Stimulated activated CD8-positive, alpha-beta memory T cell treated with anti-CD3 and anti-CD28 coated beads, Interleukin-7, amount 100 ng/mL, for 24 hours (primary cell): ENCODE data around the gene CNDP2.
"Not testable (repeated sequence)": the region's sequence is repeated elsewhere in the genome, so short reads cannot be mapped to it uniquely, and the experiment has no call there.

ENCODE experiments used
- DNase-seq: peaks from one replicate; pipeline ENCODE4 v3.0.0-alpha.2; 2020; ENCODE audit warnings: low read depth

CNDP2 gene

DNA sequence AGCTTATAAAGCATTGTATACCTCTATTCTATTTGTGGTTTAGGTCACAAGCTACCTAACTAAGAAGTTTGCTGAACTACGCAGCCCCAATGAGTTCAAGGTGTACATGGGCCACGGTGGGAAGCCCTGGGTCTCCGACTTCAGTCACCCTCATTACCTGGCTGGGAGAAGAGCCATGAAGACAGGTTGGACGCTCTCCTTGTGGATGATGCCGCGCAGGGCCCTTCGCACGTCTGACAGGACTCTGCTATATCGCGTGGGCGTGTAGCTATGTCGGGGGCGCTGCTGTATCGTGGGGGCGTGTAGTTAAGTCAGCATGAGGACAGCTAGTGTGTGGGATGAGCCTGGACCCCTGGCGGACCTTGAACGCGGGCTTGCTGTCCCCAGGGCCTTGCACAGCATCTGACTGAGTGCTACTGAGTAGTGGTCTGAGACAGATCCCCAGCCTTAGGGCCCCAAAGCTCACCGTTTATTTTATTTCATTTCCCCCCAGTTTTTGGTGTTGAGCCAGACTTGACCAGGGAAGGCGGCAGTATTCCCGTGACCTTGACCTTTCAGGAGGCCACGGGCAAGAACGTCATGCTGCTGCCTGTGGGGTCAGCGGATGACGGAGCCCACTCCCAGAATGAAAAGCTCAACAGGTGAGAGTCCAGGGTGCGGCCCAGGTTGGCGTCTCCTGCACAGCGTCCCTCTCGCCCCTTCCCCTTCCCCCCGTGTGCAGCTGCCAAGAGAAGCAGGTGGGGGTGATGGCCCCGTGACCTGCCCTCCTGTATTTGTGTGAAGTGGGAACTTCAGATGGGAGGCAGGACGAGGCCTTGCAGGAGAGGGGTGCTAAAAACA lies 22.5 kb downstream of the CNDP2 start:
- no peak for DNase-seq

DNA sequence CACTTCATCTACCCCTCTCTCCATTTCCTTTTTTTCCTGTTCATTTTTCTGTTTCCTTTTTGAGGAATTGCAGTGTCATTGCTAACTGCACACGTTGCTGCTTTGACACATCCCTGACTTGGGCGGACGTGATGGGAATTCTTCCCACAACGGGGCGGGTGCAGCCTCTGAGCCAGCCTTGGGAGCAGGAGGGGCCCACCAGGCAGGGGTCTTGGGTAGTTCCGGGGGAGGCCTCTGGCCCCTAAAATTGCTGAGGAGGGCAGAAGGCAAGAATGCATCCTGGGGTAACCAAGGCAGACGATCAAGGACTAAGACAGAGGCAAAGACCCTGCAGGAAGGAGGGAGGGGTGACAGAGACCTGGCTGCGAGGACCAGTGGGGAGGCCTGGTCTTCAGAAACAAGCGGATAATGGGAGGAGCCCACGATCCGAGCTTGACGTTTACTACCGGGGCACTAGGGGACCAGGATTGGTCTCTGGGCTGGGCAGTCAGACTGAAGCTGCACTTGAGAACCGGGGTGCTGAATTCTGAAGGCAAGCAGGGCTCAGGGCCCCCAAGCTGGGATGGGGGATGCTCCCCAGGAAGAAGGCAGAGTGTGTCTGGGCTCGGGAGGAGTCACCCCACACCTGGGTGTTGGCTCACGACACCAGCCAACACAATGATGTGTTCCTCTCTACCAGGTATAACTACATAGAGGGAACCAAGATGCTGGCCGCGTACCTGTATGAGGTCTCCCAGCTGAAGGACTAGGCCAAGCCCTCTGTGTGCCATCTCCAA lies 23.3 kb downstream of the CNDP2 start:
- DNase-seq: no peak

DNA sequence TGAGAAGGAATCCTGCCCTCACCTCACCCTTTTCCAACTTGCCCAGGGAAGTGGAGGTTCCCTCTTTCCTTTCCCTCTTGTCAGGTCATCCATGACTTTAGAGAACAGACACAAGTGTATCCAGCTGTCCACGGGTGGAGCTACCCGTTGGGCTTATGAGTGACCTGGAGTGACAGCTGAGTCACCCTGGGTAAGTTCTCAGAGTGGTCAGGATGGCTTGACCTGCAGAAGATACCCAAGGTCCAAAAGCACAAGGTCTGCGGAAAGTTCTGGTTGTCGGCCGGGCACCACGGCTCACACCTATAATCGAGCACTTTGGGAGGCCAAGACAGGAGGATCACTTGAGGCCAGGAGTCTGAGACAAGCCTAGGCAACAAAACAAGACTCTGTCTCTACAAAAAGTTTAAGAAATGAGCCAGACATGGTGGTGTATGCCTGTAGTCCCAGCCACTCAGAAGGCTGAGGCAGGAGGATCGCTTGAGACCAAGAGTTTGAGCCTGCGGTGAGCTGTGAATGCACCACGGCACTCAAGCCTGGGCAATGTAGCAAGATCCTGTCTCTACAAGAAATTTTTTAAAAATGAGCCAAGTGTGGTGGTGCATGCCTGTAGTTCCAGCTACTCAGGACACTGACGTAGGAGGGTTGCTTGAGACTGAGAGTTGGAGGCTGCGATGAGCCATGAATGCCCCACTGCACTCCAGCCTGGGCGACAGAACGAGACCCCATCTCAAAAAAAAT lies 24.1 kb downstream of the CNDP2 start:
- DNase-seq: no peak

DNA sequence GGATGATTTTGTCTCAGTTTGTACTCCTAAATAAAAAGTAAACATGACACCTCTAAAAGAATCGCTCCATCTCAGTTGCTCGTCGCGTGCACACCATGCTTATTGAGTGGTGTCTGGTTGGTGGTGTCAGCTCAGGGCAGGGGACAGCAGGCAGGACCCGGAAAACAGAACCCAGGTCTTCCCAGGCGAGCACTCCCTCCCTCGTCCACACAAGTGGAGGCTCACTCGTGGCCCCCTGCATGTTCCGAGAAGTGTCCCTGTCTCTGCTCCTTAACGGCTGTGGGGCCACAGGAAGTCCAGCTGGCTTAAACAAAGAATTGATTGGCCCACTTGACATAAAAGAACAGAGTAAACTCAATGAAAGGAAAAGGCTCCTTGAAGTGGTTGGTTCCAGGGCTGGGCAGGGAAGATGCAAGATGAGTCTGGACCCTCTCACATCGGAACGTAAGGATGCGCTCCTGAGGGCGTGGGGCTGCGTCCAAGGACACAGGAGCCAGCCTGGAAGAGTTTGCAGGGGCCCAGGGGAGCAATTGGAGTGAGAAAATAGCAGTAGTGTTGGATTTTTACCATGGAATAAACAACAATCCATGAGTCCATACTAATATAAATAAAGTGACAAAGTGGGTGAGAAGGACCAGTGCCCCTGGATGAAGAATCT lies 25.0 kb downstream of the CNDP2 start:
- no peak for DNase-seq

DNA sequence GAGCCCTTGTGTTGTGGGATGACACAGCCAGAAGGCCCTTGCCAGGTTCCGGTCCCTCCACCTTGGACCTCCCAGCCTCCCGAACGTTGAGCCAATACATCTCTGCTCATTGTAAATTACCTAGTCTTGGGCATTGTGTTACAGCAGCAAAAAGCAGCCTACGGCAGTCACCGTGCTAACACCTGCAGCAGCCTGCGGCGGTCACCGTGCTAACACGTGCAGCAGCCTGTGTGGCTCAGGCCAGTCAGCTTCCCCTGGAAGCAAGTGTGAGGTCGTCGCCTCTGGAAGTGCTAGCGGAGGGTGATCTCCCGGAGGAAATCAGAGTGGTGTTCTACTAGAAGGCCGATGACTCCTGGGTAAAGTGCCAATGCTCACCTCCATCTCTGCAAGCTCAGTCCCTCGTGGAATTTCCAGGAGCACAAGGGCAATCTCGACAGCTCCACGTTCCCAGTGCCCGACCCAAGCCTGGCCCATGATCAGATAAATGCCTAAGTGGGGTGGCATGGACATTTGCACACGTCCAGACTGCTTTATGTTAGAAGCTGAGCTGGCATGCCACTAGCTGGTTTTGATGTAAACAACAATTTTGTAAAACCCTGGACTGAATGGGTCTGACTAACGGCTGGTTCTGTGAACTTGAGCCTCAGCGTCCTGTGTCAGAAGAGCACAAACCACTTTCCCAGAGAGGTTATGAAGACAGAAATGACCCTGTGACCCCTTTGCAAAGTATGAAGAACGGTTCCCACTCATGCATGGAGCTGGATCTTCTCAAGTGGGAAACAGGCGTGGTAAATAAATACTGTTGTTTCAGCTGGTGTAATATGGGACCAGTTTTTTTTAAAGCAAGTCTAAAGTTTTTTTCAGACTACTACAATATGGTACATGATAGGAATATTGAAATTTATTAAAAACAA lies 26.7 kb downstream of the CNDP2 start:
- no peak for DNase-seq

DNA sequence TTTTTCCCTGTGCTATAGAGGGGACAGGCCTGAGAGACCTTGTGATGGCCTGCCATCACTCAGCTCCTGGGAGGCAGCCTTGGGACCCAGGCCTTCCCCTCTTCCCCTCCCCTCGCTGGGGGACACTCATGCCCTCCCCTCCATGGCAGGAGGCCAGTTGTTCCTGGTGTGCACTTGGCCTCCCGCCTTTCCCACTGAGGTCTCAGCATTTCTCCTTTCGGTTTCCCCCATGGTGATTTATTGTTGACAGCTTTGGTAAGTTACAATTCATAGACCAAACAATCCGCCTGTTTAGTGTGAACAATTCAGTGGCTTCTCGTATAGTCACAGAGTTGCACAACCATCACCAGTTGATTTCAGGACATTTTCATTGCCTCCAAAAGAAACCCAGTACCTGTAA lies 27.9 kb downstream of the CNDP2 start:
- no peak for DNase-seq

DNA sequence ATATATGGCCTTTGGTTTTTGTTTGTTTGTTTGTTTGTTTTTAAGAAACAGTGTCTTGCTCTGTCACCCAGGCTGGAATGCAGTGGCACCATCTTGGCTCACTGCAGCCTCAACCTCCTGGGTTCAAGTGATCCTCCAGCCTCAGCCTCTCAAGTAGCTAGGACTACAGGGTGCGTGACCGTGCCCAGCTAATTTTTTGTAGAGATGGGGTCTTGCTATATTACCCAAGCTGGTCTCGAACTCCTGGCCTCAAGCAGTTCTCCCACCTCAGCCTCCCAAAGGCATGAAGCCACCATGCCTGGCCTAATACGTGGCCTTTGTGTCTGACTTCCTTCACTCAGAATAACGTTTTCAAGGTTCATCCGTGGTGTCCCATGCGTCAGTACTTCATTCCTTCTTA lies 28.8 kb downstream of the CNDP2 start:
- DNase-seq: not testable (repeated sequence)

DNA sequence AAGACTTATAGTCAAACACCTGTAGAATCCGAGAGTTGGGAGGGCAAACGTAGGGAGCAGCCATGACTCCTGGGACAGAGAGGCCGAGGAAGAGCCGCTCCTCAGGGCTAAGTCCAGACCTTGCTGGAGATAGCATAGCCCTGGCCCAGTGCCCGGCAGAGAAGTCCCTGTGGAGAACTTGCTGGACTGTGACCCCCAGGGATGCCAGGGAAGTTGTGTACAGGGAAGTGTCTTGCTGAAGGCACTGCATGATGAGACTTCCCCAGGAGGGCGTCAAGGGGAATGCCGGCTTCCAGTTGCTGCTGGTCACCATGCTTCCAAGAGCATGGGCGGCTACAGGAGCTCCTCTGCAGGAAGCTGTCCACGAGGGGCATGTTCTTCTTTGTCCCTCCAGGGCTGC lies 29.6 kb downstream of the CNDP2 start:
- no peak for DNase-seq

DNA sequence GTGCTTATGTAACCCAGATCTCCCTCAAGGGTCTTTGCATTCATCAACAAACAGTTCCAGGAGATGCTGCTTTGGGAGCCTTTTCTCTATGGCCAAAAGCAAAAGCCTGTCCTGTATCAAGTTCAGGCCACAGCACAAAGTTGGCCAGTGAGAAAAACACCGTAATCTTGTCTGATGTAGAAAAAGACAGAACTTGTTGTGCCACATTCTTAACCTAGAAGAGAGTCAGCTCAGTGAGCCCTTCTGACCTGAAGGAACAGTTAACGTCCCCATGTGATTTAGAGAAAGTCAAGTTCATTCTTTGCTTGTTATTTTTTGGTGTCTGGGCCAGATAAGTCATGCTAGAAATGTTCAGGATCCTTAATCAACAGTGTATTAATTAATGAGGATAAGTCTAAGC lies 30.3 kb downstream of the CNDP2 start:
- DNase-seq: no peak

DNA sequence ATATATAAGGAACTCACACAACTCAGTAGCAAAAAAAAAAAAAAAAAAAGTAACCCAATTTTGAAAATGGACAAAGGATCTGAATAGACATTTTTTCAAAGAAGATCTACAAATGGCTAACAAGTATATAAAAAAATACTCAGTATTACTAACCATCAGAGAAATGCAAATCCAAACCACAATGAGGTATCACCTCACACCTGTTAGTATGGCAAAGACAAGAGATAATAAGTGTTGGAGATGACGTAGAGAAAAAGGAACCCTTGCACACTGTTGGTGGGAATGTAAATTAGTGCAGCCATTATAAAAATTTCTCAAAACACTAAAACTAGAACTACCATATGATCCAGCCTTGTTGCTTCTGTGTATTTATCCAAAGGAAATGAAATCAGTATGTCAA lies 32.3 kb downstream of the CNDP2 start:
- no peak for DNase-seq

DNA sequence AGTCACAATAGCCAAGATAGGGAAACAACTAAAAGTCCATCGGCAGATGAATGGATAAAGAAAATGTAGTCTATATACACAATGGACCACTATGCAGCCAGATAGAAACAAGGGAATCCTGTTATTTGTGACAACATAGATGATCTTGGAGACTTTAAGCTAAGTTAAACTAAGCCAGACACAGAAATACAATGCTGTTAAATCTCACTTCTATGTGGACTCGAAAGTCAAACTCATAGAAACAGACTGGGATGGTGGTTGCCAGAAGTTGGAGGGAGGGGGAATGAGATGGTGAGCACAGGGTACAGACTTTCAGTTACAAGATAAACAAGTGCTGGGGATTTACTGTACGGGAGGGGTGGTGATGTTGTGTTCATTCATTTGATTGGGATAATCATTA lies 32.8 kb downstream of the CNDP2 start:
- no peak for DNase-seq

DNA sequence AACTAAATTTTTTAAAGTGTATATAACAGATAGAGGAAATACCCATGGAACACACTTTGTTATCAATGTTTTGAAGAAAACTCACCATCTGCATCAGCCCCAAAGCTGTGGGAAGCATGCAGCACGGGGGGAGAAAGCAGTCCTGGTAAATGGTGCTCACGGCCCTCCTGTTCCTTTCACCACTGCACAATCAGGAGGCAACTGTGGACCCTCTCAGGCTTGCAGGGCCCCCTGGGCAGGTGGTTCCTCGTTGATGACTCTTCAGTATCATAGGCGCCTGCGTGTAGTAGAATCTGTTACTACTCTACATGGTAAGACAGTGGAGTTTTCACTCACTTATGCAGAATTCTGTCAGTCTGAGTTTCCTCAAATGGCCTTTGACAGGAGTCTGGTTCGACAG lies 33.2 kb downstream of the CNDP2 start:
- DNase-seq: no peak

DNA sequence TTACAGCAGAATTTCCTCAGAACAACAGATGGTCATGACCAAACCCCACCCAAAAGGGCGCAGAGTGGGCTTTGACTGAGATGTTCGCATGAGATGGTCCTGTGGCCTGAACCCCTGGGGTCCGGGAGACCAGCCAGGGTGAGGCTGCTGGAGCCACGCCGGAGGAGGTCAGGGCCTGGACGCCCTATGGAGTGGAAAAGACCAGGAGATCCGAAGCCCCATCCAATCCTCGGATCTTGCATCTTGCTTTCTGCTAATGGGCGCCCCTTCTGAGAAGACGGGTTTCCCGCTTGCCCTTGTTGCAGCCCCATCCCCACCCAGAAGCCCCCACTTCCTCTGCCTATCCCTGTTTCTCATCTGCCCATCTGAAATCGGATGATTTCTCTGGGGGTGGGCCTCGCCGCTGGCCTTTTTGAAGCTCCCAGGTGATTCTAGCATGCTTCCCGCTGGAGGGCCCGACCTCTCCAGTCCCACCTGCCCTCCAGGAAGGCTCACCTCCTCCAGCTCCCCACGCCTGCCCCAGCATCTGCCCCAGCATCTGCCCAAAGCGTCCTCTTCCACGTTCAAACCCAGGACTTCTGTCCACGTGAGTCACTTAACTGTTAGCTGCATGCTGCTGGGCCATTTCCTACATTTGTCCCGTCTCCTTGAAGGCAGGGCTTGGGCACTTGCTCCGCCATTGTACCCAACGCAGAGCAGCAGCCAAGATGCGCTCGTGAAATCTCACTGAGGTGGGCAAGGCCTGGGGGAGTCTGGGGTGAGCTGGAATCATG lies 33.8 kb downstream of the CNDP2 start:
- DNase-seq: no peak

DNA sequence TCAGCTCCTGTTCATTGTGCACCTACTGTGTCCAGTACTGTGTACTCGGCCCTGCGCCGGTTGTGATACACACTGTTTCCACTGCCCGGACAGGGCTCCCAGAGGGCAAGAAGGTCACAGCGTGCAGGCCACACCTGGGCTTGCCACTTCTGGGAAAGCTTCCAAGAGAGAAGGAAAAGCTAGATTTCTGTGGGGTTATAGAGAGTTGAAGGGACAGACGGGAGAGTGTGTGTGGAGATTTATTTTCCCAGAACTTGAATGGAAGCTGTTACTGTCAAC lies 34.4 kb downstream of the CNDP2 start:
- DNase-seq: no peak

DNA sequence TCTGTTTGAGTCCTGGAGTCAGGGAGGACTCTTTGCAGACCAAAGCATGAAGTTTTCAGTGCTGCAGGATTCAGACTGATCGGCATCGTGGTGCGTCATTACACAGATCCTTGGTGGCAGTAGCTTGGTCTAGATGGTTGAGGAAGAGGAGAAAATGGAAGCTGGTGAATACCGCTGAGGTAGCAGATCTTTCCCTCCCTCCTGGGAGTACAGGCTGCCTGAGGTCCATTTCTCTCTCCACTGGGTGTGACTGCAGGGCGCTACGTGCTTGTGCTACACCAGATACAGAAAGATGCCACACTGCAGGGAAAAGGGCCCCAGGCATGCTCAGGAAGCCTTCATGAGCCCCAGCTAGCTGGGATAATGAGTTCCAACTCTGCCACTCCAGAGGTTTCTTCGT lies 34.9 kb downstream of the CNDP2 start:
- no peak for DNase-seq

DNA sequence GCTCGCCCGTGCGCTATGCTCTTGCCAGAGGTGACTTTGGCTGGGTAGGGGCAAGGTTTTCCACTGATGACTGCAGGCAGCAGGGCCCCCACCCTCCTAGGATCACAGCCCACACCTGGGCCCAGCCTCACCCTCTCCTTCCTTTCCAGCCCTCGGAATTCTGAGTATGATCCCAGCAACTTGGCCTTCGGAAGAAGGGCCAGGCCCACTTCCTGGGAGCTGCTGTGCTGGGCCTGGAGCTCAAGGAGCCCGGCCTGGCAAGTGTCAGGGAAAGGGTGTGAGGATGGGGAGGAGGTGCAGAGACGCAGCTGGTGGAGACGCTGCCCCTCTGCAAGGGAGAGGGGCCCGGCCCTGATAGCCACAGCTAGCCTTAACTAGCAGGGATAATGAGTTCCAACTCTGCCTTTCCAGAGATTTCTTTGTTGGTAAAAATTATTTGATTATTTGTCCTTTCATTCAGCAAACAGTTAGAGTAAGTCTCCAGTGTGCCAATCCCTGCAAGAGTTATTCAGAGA lies 36.4 kb downstream of the CNDP2 start:
- DNase-seq: no peak

DNA sequence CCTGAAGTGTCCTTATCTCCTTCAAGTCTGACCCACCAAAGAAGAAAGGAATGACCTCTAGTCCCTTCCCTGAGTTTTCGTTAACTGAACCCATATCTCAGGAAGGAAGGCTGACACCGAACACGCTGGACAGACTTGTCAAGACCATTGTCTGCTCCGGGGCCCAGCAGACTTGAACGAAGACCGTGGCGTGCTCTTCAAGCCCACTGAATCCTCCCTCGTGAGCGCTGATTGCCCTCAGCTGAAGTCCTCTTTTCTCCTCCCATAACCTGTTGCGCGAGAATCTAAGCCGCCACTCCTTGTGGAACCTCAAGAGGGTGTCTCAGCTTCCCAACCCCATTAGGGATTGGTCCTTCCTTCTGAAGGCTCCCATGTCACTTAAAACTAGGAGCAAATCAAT lies 37.5 kb downstream of the CNDP2 start:
- no peak for DNase-seq

DNA sequence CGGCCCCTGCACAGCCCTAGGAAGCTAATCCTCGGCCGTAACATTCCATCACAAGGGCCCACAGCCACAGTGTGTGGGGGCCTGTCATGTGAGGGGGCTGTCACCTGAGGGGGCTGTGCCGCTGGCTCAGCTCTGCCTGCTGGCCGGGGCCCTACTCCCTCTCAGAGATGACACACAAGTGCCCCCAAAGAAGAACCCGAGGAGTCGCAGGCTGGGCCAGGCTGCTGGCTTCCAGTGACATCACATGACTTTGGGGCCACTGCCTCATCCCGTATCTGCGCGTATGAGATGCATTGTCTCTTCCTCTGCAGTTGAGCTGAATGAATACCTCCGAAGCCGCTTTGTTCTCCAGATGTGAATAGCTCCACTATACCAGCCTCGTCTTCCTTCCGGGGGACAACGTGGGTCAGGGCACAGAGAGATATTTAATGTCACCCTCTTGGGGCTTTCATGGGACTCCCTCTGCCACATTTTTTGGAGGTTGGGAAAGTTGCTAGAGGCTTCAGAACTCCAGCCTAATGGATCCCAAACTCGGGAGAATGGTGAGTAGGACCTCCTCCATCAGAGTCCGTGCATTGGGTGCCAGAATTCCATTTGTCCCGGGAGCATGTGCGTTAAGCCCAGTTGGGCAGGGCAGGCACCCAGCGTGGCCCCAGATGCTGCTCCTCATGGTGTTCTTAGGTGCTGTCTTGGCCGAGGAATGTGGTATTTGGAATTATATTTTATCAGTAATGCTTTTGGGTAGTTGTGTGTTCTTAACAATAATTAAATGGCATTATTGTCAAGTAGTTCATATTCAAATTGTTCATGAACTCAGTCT lies 38.2 kb downstream of the CNDP2 start, which contains the start of gene CNDP1:
Gene CNDP1 (plus strand): TSS at position 351 of the 820 bp plus-strand sequence. CDS start 168 bp downstream, at position 519.
- DNase-seq: no peak

DNA sequence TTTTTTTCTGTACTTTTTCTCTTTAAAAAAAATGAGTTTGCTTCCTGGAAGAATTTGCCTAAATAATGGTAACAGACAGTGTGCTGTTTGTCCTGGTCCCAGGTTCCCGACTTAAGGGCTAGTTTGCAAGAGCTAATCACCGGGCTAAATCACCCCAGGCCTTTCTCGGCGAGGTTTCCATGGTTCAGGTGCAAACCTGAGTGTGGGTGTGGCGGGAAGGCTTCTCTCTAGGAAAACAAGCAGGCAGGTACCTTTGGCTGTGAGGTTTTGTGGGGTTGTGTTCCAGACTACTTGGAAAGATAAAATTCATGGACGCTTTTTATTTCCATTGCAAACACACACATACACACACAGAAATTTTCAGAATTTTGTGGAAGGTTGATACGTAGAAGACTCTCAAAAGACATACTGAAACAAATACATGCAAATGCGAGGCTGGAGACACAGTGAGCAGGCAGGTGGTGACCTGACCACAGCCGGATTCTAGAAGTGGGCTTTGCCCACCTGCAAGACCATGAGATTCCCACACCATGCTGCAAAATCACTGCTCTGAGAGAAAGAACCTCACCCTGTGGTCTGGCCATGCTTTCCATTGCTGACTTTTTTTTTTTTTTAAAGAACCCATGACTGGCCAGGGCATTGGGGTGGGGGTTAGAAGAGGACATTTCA lies 39.0 kb downstream of the CNDP2 start:
- no peak for DNase-seq
